Gastrocnemius medialis (tissue), 4 donors: ENCODE measurements around the gene ATXN2L. TPM values are rescaled to one million over a fixed set of nuclear protein-coding genes. Genes with fewer than 3 reads are reported as not detected.

Experiments
- ATAC-seq, 2 donors: fragments of 150-250 bp; one replicate each; pipeline ENCODE4 v1.9.1; 2016
- DNase-seq, 2 donors: peaks; one replicate each; pipeline ENCODE4 v3.0.0-alpha.2; 2019
- H3K27ac ChIP-seq, 4 donors: fragments of 200-600 bp; sonication (generic); 1 replicate in 1 of 4; 2 replicates in 3 of 4; pipeline ENCODE4 v1.5.1; 2016 to 2018; ENCODE audit warnings: mild to moderate bottlenecking in 2 of 4, moderate library complexity in 1 of 4
- H3K27me3 ChIP-seq, 3 donors: fragments of 200-600 bp; sonication (generic) in 2 of 3; 1 replicate in 1 of 3; 2 replicates in 2 of 3; pipeline versions ENCODE4 v1.5.1 to v1.6.0; 2016 to 2019; ENCODE audit warnings: mild to moderate bottlenecking in 1 of 3, moderate library complexity in 1 of 3
- H3K36me3 ChIP-seq, 2 donors: fragments of 200-600 bp; sonication (generic) in 1 of 2; one replicate each; pipeline ENCODE4 v1.5.1; 2017 to 2018
- H3K4me1 ChIP-seq, 2 donors: fragments of 200-600 bp; sonication (generic) in 1 of 2; one replicate each; pipeline ENCODE4 v1.5.1; 2016 to 2017; ENCODE audit warnings: mild to moderate bottlenecking in 2 of 2
- H3K4me3 ChIP-seq, 4 donors: fragments of 200-600 bp; sonication (generic) in 3 of 4; 1 replicate in 1 of 4; 2 replicates in 3 of 4; pipeline ENCODE4 v1.5.1; 2016 to 2019; ENCODE audit warnings: mild to moderate bottlenecking in 2 of 4
- H3K9me3 ChIP-seq, 3 donors: fragments of 200-600 bp; sonication (generic) in 2 of 3; 1 replicate in 1 of 3; 2 replicates in 2 of 3; pipeline ENCODE4 v1.5.1; 2016 to 2019
- POLR2A ChIP-seq, 2 donors: fragments of 450-650 bp; IDR thresholded peaks; one replicate each; pipeline ENCODE4 v1.6.1; 2017; ENCODE audit warnings: antibody characterized with exemption in 2 of 2, mild to moderate bottlenecking in 2 of 2, moderate library complexity in 2 of 2
- in situ Hi-C, 4 donors: fragments of 200-750 bp; cut with MboI; loops; one replicate each; pipeline versions ENCODE4 v1.15.0 to v1.8.0; 2017; ENCODE audit warnings: low sequenced_read_pairs in 4 of 4
- intact Hi-C: fragments of 100-400 bp; cut with DNase I; formaldehyde crosslinking; loops from one replicate; pipeline ENCODE4 v1.15.1; 2023; ENCODE audit warnings: low total_unique reads
- total RNA-seq, 4 donors: library from RNA; depleted of rRNA; stranded (reverse); fragments of >200 nt; gene quantifications; one replicate each; pipeline versions ENCODE4 v1.1.0 to v1.2.3, GENCODE V29; 2016
- TF ChIP-seq, protein P1 (sequence below), 5 experiments: fragments of 450-650 bp in 3 of 5; fragments of 200-600 bp in 2 of 5; sonication (generic) in 2 of 5; IDR thresholded peaks in 4 of 5; conservative IDR thresholded peaks in 1 of 5; 1 replicate in 4 of 5; 2 replicates in 1 of 5; pipeline ENCODE4 v1.5.1; 2016 to 2019; ENCODE audit warnings: antibody characterized with exemption in 5 of 5, mild to moderate bottlenecking in 3 of 5, moderate library complexity in 3 of 5

ATXN2L gene
- total RNA-seq, 4 donors from 2014 or later = 24.0 to 68.6 (median 47.7) TPM

DNA sequence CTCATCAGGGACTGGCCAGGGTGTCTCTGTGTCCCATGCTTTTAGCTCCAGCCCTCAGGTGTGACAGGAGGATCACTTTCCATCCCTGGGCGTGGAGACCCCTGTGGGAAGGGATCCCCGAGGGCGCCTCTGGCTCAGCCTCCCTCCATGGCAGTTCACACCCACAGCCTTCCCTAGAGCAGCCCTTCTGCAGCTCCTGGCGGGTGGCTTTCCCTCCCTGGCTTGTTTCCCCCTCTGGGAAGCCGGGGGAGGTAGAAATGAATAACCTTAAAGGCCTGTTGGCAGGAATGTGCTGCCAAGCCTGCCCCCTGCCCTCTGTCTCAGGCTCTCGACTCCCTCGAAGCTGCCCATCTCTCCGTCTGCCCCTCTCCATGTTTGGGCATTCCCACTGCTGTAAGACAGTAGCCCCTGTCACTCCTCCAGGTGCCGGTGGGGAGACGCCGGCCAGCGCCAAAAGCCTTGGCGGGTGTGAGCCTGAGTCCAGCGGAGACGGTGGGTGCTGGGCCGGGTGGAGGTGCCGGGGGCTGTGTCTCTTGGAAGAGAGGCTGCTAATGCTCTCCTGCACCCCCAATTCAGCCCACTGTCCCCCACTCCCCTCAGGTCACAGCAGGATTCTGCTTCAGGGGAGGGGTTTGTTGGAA is 53.3 kb downstream of the ATXN2L start:
- DNase-seq (peak in 1 of 2 donors; percentile 53), ATAC-seq (no peak)
- TF ChIP-seq, protein P1, sequence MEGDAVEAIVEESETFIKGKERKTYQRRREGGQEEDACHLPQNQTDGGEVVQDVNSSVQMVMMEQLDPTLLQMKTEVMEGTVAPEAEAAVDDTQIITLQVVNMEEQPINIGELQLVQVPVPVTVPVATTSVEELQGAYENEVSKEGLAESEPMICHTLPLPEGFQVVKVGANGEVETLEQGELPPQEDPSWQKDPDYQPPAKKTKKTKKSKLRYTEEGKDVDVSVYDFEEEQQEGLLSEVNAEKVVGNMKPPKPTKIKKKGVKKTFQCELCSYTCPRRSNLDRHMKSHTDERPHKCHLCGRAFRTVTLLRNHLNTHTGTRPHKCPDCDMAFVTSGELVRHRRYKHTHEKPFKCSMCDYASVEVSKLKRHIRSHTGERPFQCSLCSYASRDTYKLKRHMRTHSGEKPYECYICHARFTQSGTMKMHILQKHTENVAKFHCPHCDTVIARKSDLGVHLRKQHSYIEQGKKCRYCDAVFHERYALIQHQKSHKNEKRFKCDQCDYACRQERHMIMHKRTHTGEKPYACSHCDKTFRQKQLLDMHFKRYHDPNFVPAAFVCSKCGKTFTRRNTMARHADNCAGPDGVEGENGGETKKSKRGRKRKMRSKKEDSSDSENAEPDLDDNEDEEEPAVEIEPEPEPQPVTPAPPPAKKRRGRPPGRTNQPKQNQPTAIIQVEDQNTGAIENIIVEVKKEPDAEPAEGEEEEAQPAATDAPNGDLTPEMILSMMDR (IDR thresholded peaks at IDR 0.05 in 4 of 5, conservative IDR thresholded peaks at IDR 0.05 in 1 of 5) = no peak
- no peak for TF ChIP-seq POLR2A (IDR thresholded peaks at IDR 0.05)
- intact Hi-C loops (loop anchor here (10.0 kb wide), 1 partner anchor 341 kb away; the partner anchor contains the start of gene NUPR1), in situ Hi-C loops (loop anchor here in 1 of 4 donors (10.0 kb wide), 1 partner anchor 69 kb away; no protein-coding TSS in a partner anchor)
- Histone ChIP-seq H3K27me3 (no peaks in the 10 kb centered on the region), H3K27ac (peak overlapping the region; percentile 83 to 92 (median 90)), H3K4me1 (peaks cover 38 to 56% of the 10 kb centered on the region in 2 donors), H3K9me3 (no peaks in the 10 kb centered on the region), H3K36me3 (peaks cover 0 to 21% of the 10 kb centered on the region in 2 donors), H3K4me3 (no peak overlapping the region)

DNA sequence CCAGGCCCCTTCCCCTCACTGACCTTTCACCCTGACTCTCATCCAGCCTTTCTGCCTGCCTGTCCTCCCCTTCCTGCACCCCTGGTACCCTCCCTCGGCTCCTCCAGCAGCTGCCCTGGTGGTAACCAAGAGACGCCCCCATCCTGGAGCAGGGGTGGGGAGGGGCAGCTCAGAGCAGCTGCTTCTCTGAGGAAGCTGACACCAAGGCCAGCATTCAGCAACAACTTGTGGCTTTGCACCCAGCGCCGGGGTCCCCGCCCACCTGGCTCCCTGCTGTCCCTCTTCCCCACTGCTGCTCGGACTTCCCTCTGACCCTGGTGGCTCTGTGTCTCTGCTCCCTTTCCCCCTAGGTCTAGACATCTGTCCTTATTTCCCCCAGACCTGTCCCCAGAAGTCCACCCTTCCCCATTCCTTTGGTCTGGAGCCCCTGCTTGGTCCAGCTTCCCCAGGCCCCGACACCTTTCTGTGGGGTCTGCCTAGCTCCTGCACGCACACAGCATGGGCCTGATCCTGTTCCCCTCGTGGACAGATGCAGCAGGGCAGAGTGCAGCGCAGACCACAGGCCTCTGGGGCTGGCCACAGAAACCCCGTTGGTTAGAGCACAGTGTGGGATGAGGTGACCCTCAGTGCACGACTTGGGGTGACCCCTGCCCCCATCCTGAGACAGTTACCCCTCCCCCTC is 54.3 kb downstream of the ATXN2L start:
- peak in 1 of 2 donors; percentile 43 for DNase-seq
- Histone ChIP-seq H3K27me3 (no peaks in the 10 kb centered on the region), H3K36me3 (peaks cover 0 to 12% of the 10 kb centered on the region in 2 donors), H3K27ac (peak overlapping the region; percentile 83 to 92 (median 90)), H3K4me1 (peaks cover 38 to 57% of the 10 kb centered on the region in 2 donors), H3K4me3 (no peak overlapping the region), H3K9me3 (no peaks in the 10 kb centered on the region)
- ATAC-seq = no peak
- TF ChIP-seq, protein P1 (IDR thresholded peaks at IDR 0.05 in 4 of 5, conservative IDR thresholded peaks at IDR 0.05 in 1 of 5) = no peak
- no peak for TF ChIP-seq POLR2A (IDR thresholded peaks at IDR 0.05)
- in situ Hi-C loops = loop anchor here in 1 of 4 donors (10.0 kb wide), 1 partner anchor 68 kb away; no protein-coding TSS in a partner anchor
- intact Hi-C loops = loop anchor here (10.0 kb wide), 1 partner anchor 342 kb away; the partner anchor contains the start of gene NUPR1

DNA sequence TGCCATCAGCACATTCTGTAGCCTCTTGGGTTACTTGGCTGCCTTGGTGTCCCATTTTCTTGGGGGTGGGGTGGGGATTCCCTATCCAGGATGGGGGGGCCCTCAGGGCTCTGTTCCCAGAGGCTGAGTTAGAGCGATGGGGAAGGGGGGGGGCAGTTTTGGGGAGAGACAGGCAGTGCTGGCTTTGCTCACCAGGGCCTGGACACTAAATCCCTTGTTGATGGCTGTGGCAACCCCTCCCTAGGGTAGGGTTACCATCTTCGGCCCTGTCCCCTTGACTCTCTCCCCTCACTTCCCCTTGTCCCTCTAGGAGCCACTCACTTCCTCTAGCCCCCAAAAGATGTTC is 54.8 kb downstream of the ATXN2L start:
- Histone ChIP-seq H3K4me3 (peak overlapping the region in 2 of 4 donors; percentile 73 to 77), H3K4me1 (peaks cover 38 to 57% of the 10 kb centered on the region in 2 donors), H3K27ac (peak overlapping the region; percentile 83 to 92 (median 90)), H3K27me3 (no peaks in the 10 kb centered on the region), H3K36me3 (peaks cover 0 to 6% of the 10 kb centered on the region in 2 donors), H3K9me3 (no peaks in the 10 kb centered on the region)
- in situ Hi-C loops = loop anchor here in 1 of 4 donors (10.0 kb wide), 1 partner anchor 67 kb away; no protein-coding TSS in a partner anchor
- TF ChIP-seq, protein P1 (IDR thresholded peaks at IDR 0.05 in 4 of 5, conservative IDR thresholded peaks at IDR 0.05 in 1 of 5) = no peak
- DNase-seq = peak in 1 of 2 donors; percentile 59
- intact Hi-C loops = loop anchor here (10.0 kb wide), 1 partner anchor 343 kb away; the partner anchor contains the start of gene NUPR1
- ATAC-seq = peak in 1 of 2 donors; percentile 24

DNA sequence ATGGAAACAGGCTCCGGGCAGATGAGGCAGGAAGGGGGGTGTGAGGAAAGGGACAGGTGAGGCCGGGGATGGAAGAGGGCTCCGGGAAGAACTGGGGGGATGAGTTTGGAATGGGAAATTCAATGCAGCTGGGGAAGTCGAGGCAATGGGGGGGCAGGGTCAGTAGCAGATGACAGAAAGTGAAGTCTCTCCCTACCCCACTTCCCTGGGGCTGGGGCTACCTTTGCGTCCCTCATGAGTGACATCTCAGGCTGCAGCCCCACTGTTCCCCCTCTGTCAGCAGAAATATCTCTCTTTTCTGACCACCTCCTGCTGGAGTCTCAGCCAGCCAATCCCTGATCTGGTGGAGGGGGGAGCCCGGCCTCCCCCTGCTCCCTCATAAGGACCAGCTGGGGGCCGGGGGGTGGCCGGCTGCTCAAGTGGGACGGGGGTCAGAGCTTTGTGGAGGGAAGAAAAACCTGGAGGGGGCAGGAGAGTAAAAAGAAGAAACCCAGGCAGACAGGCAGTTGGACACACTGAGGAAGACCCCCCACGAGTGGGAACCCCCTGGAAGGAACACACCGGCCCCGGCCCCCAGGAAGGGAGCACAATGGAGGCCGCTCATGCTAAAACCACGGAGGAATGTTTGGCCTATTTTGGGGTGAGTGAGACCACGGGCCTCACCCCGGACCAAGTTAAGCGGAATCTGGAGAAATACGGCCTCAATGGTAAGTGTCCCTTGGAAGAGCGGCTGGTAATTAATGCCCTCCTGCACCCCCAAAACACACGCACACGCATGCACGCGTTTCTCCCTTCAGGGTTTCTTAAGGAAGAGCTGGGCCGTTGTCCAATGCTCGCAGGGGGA is 55.5 kb downstream of the ATXN2L start, which contains the start of gene ATP2A1:
TSS of gene ATP2A1 (plus strand) at position 406 of the 844 bp plus-strand sequence. CDS start at position 590, 184 bp downstream.
- no peaks in the 10 kb centered on the region for H3K27me3 ChIP-seq
- intact Hi-C loops (loop anchor here (2.0 to 10.0 kb wide), 2 partner anchors 16 to 344 kb away; partner anchors contain the start of genes NUPR1 and SH2B1), in situ Hi-C loops (loop anchor here in 1 of 4 donors (10.0 kb wide), 1 partner anchor 66 kb away; no protein-coding TSS in a partner anchor)
- H3K9me3 ChIP-seq = no peaks in the 10 kb centered on the region
- H3K4me3 ChIP-seq = peak within 1 kb of the TSS; percentile 68 to 95 (median 75)
- peaks cover 38 to 62% of the 10 kb centered on the region in 2 donors for H3K4me1 ChIP-seq
- ATAC-seq (no peak), DNase-seq (peak in 1 of 2 donors; percentile 46)
- H3K27ac ChIP-seq = peak within 1 kb of the TSS; percentile 83 to 92 (median 90)
- TF ChIP-seq, protein P1 (IDR thresholded peaks at IDR 0.05 in 4 of 5, conservative IDR thresholded peaks at IDR 0.05 in 1 of 5) = no peak
- TF ChIP-seq POLR2A (IDR thresholded peaks at IDR 0.05) = peak in 1 of 2 donors; percentile 45
- H3K36me3 ChIP-seq = no peaks in the 10 kb centered on the region
